ENCODE results near the gene GJC2. TPM values are rescaled to one million over a fixed set of nuclear protein-coding genes. Genes with fewer than 3 reads are reported as not detected.

Gene GJC2
- total RNA-seq, 1 donor from 2014 or later, result 2.1 TPM

DNA sequence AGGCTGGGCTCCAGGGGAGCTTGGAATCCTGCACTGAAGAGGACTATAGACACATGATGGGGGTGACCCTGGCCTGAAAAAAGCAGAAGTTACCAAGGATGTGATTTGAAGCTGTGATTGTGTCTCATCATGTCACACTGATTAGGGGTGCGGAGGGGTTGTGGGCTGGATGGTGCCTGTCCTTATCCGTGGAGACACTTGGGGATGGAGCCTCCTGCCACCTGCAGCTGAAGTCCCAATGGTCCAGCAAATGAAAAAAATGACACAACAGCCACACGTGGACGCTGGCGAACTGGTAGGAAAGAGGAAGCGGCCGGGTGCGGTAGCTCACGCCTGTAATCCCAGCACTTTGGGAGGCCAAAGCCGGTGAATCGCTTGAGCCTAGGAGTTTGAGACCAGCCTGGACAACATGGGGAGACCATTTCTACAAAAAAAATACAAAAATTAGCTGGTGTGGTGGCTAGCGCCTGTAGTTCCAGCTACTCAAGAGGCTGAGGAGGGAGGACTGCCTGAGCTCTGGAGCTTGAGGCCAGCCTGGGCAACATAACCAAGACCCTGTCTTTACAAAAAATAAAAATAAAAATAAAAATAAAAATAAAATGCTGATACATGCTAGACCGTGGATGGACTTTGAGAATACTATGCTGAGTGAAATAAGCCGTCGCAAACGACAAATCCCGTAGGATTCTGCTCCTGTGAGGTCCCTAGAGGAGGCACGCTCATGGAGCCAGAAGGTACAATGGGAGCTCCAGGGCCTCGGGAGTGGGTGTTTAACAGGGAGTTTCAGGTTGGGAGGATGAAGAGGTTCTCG is 15.0 kb downstream of the GJC2 start:
- no peak for DNase-seq (ENCODE audit: low spot score, unreplicated experiment)
- Mint-ChIP-seq H3K27ac (peak overlapping the region; percentile 99), H3K27me3 (no peaks in the 10 kb centered on the region), H3K9me3 (ENCODE audit: low read depth) (no peaks in the 10 kb centered on the region), H3K4me3 (ENCODE audit: low read depth) (peak overlapping the region; percentile 85), H3K36me3 (ENCODE audit: insufficient read depth) (no peaks in the 10 kb centered on the region), H3K4me1 (ENCODE audit: low read depth) (peaks cover 9% of the 10 kb centered on the region)
- TF ChIP-seq, protein P1, sequence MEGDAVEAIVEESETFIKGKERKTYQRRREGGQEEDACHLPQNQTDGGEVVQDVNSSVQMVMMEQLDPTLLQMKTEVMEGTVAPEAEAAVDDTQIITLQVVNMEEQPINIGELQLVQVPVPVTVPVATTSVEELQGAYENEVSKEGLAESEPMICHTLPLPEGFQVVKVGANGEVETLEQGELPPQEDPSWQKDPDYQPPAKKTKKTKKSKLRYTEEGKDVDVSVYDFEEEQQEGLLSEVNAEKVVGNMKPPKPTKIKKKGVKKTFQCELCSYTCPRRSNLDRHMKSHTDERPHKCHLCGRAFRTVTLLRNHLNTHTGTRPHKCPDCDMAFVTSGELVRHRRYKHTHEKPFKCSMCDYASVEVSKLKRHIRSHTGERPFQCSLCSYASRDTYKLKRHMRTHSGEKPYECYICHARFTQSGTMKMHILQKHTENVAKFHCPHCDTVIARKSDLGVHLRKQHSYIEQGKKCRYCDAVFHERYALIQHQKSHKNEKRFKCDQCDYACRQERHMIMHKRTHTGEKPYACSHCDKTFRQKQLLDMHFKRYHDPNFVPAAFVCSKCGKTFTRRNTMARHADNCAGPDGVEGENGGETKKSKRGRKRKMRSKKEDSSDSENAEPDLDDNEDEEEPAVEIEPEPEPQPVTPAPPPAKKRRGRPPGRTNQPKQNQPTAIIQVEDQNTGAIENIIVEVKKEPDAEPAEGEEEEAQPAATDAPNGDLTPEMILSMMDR (IDR thresholded peaks at IDR 0.05; ENCODE audit: unreplicated experiment), result no peak

DNA sequence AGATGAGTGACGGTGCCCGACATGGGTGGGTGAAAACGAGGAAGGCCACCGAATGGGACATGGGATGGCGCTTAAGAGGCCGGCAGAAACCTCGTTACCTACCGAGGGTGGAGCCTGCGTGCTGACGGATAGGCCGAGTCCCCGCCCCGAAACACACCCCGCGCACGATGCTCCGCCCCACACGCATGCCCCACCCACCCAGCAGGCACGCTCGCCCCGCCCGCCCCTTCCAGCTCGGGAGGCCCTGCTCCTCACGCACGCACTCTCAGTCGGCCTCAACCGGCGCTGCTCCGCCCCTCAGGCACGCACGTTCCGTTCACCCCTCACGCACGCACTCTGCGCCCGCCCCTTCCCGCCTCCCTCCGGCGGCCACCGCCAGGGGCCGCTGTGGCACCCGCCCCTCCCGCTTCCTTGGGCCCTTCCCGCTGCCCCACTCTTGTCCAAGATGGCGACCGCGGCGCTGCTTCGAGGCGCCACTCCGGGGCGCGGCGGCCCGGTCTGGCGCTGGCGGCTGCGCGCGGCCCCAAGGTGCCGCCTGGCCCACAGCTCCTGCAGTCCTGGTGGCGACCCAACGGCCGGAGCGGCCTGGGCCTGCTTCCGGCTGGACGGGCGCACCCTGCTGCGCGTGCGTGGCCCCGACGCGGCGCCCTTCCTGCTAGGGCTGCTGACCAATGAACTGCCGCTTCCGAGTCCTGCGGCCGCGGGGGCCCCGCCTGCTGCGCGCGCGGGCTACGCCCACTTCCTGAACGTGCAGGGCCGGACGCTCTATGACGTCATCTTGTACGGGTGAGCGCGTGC is 15.8 kb downstream of the GJC2 start, which contains the start of gene IBA57:
TSS of gene IBA57 (plus strand) at position 433 of the 798 bp plus-strand sequence. CDS start at position 446, 13 bp downstream.
- H3K27me3 Mint-ChIP-seq, result no peaks in the 10 kb centered on the region
- H3K27ac Mint-ChIP-seq, result peak within 1 kb of the TSS; percentile 99
- TF ChIP-seq, protein P1 (IDR thresholded peaks at IDR 0.05; ENCODE audit: unreplicated experiment), result peak; percentile 92
- peak within 1 kb of the TSS; percentile 85 for H3K4me3 Mint-ChIP-seq (ENCODE audit: low read depth)
- no peaks in the 10 kb centered on the region for H3K36me3 Mint-ChIP-seq (ENCODE audit: insufficient read depth)
- DNase-seq (ENCODE audit: low spot score, unreplicated experiment), result peak; percentile 99
- peaks cover 9% of the 10 kb centered on the region for H3K4me1 Mint-ChIP-seq (ENCODE audit: low read depth)
- no peaks in the 10 kb centered on the region for H3K9me3 Mint-ChIP-seq (ENCODE audit: low read depth)

DNA sequence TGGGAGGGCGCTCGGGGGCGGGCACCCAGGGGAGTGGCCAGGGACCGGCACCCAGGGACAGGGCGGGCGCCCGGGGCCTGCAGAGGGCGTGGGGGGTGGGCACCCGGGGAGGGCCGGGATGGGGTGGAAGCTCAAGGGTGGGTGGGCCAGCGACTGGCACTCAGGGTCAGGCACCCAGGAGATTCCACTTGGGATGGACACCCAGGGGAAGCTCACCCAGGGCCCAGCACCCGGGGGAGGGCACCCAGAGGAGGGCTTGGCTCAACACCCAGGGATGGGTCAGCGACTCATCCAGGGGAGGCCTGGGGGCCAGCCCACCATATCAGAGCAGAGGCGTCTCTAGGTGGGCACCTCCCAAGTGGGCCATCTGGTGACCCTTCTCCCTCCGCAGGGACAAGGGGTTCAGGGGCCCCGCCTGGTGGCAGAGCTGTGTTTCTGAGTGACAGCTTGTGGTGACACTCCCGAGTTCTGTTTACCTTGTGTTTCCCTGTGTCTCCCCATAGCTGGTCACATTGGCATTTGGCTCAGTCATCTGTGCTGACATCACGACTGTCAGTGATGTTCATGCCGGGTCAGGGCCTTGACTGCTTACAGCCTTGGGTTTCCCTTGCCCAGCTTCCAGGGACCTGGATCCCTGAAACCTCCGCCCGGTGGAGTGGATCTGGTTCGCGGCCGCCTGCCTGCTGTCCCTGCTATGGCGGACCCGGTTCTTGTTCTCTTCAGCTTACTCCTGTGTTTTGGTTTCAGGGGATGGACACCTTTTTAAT is 16.6 kb downstream of the GJC2 start:
- no peak for DNase-seq (ENCODE audit: low spot score, unreplicated experiment)
- Mint-ChIP-seq H3K9me3 (ENCODE audit: low read depth) (no peaks in the 10 kb centered on the region), H3K27ac (peak overlapping the region; percentile 91), H3K36me3 (ENCODE audit: insufficient read depth) (no peaks in the 10 kb centered on the region), H3K4me1 (ENCODE audit: low read depth) (peaks cover 9% of the 10 kb centered on the region), H3K4me3 (ENCODE audit: low read depth) (peak overlapping the region; percentile 73), H3K27me3 (no peaks in the 10 kb centered on the region)
- TF ChIP-seq, protein P1 (IDR thresholded peaks at IDR 0.05; ENCODE audit: unreplicated experiment), result peak; percentile 28

DNA sequence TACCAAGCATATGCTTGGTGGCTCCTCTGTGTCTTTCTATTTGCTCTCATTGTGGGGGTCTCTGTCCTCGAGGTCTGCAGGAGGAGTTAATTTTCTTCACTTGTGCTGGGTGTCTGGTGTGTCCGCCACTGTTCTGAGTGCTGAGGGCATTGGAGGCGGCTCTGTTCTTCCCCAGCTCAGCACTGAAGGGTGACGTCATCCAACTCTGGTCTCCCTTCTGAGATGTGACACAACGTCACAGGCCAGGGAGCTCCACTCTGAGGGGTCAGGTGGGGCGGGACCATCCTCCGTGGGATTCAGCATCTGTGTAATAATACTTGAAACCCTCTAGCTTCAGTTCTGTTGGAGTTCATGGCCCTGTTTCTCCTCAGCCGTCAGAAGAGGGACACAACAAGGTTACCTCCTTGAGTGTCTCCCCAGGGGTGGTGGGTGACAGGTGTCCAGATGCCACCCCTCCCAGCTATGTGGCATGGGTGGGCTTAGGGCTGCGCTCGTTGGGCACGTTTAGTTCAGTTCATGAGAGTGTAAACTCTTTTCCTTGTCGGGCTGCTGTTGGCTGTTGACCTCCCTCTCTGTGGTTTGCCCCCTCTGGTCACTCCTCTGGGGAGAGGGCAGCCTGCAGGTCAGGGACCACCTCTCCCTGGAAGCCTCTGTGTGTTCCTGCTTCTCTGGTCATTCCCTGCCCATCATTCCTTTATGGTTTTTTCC is 19.0 kb downstream of the GJC2 start:
- DNase-seq (ENCODE audit: low spot score, unreplicated experiment), result no peak
- Mint-ChIP-seq H3K4me1 (ENCODE audit: low read depth) (peaks cover 8% of the 10 kb centered on the region), H3K36me3 (ENCODE audit: insufficient read depth) (no peaks in the 10 kb centered on the region), H3K27ac (no peak overlapping the region), H3K27me3 (no peaks in the 10 kb centered on the region), H3K9me3 (ENCODE audit: low read depth) (no peaks in the 10 kb centered on the region), H3K4me3 (ENCODE audit: low read depth) (no peak overlapping the region)
- TF ChIP-seq, protein P1 (IDR thresholded peaks at IDR 0.05; ENCODE audit: unreplicated experiment), result no peak
